ENCODE measurements around the gene EVA1B. TPM values are rescaled to one million over a fixed set of nuclear protein-coding genes. Genes with fewer than 3 reads are reported as not detected.

EVA1B gene
- total and polyA plus RNA-seq, 2 of the 13 experiments (the other 11 are each of a cell fraction or from before 2014, with no cell fraction given): 3.9 to 6.6 TPM

DNA sequence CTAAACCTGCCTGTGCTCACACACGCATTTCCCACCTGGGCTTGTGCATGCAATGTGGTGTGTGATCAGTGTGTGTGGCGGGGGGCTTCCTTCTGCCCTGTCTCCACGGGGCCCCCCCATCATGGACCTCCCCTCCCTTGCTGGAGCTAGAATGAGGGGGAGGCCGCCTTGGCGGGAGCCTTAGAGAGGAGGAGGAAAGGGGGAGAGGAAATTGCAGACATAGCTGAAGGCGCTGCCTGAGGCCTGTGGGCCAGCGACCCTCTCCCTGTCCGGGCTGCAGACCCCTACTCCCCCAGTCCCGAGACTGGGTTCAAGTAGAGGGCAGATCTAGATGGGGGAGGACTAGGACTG is 883 bp upstream of the EVA1B start (continued):
- TF ChIP-seq ZNF678 (CRISPR knock-in tag; IDR thresholded peaks at IDR 0.05): no peak
- TF ChIP-seq ZNF441 (CRISPR knock-in tag; IDR thresholded peaks at IDR 0.05; ENCODE audit: borderline replicate concordance): no peak
- TF ChIP-seq SUZ12 (IDR thresholded peaks at IDR 0.05; ENCODE audit: low read depth, low read length): no peak
- 0 out of 2 replicates have a peak, but pooled peaks have one; percentile 36 for TF ChIP-seq ZC3H13 (CRISPR knock-in tag; IDR thresholded peaks at IDR 0.05)
- TF ChIP-seq ETV5 (CRISPR knock-in tag; IDR thresholded peaks at IDR 0.05; ENCODE audit: borderline replicate concordance): no peak
- TF ChIP-seq ZNF335 (CRISPR knock-in tag; IDR thresholded peaks at IDR 0.05): no peak
- no peak for TF ChIP-seq HOXA9 (CRISPR knock-in tag; IDR thresholded peaks at IDR 0.05; ENCODE audit: borderline replicate concordance)
- TF ChIP-seq NR2F1 (CRISPR knock-in tag; IDR thresholded peaks at IDR 0.05): no peak
- TF ChIP-seq ZNF343 (CRISPR knock-in tag; IDR thresholded peaks at IDR 0.05): no peak
- TF ChIP-seq, protein P1, sequence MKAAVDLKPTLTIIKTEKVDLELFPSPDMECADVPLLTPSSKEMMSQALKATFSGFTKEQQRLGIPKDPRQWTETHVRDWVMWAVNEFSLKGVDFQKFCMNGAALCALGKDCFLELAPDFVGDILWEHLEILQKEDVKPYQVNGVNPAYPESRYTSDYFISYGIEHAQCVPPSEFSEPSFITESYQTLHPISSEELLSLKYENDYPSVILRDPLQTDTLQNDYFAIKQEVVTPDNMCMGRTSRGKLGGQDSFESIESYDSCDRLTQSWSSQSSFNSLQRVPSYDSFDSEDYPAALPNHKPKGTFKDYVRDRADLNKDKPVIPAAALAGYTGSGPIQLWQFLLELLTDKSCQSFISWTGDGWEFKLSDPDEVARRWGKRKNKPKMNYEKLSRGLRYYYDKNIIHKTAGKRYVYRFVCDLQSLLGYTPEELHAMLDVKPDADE (CRISPR knock-in tag; IDR thresholded peaks at IDR 0.05): no peak
- no peak for TF ChIP-seq ZNF557 (CRISPR knock-in tag; IDR thresholded peaks at IDR 0.05)
- TF ChIP-seq SP5 (CRISPR knock-in tag; IDR thresholded peaks at IDR 0.05; ENCODE audit: borderline replicate concordance, low read depth): no peak
- TF ChIP-seq IRF2 (CRISPR knock-in tag; IDR thresholded peaks at IDR 0.05): peak; percentile 1; the same call in 1 of the 2 replicates
- TF ChIP-seq, protein P2, sequence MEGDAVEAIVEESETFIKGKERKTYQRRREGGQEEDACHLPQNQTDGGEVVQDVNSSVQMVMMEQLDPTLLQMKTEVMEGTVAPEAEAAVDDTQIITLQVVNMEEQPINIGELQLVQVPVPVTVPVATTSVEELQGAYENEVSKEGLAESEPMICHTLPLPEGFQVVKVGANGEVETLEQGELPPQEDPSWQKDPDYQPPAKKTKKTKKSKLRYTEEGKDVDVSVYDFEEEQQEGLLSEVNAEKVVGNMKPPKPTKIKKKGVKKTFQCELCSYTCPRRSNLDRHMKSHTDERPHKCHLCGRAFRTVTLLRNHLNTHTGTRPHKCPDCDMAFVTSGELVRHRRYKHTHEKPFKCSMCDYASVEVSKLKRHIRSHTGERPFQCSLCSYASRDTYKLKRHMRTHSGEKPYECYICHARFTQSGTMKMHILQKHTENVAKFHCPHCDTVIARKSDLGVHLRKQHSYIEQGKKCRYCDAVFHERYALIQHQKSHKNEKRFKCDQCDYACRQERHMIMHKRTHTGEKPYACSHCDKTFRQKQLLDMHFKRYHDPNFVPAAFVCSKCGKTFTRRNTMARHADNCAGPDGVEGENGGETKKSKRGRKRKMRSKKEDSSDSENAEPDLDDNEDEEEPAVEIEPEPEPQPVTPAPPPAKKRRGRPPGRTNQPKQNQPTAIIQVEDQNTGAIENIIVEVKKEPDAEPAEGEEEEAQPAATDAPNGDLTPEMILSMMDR (CRISPR knock-in tag; IDR thresholded peaks at IDR 0.05): no peak
- no peak for TF ChIP-seq PHB2 (IDR thresholded peaks at IDR 0.05; ENCODE audit: partially characterized antibody)
- TF ChIP-seq ZNF326 (CRISPR knock-in tag; IDR thresholded peaks at IDR 0.05; ENCODE audit: borderline replicate concordance): no peak
- TF ChIP-seq MEF2D (CRISPR knock-in tag; IDR thresholded peaks at IDR 0.05): no peak
- TF ChIP-seq ZBTB43 (CRISPR knock-in tag; conservative IDR thresholded peaks at IDR 0.05): no peak
- no peak for TF ChIP-seq CEBPB (IDR thresholded peaks at IDR 0.05; ENCODE audit: borderline replicate concordance, low read depth, low read length)
- no peak for TF ChIP-seq ZNF44 (CRISPR knock-in tag; IDR thresholded peaks at IDR 0.05)
- no peak for TF ChIP-seq PBX2 (CRISPR knock-in tag; IDR thresholded peaks at IDR 0.05)
- TF ChIP-seq MAZ (IDR thresholded peaks at IDR 0.05; ENCODE audit: borderline replicate concordance, low read depth, low read length): no peak
- TF ChIP-seq MAZ (CRISPR knock-in tag; IDR thresholded peaks at IDR 0.05; ENCODE audit: low read depth): 0 out of 2 replicates have a peak, but pooled peaks have one; percentile 39
- TF ChIP-seq ZNF788 (CRISPR knock-in tag; IDR thresholded peaks at IDR 0.05; ENCODE audit: borderline replicate concordance): 0 out of 2 replicates have a peak, but pooled peaks have one; percentile 61
- TF ChIP-seq CREBL2 (CRISPR knock-in tag; IDR thresholded peaks at IDR 0.05; ENCODE audit: borderline replicate concordance): no peak
- TF ChIP-seq ZNF629 (CRISPR knock-in tag; conservative IDR thresholded peaks at IDR 0.05): no peak
- TF ChIP-seq BHLHE40 (IDR thresholded peaks at IDR 0.05; ENCODE audit: low read length): no peak
